ENCODE data around the gene SH3PXD2A.
"Not testable (repeated sequence)": the region's sequence is repeated elsewhere in the genome, so short reads cannot be mapped to it uniquely, and the experiment has no call there.

SH3PXD2A gene

DNA sequence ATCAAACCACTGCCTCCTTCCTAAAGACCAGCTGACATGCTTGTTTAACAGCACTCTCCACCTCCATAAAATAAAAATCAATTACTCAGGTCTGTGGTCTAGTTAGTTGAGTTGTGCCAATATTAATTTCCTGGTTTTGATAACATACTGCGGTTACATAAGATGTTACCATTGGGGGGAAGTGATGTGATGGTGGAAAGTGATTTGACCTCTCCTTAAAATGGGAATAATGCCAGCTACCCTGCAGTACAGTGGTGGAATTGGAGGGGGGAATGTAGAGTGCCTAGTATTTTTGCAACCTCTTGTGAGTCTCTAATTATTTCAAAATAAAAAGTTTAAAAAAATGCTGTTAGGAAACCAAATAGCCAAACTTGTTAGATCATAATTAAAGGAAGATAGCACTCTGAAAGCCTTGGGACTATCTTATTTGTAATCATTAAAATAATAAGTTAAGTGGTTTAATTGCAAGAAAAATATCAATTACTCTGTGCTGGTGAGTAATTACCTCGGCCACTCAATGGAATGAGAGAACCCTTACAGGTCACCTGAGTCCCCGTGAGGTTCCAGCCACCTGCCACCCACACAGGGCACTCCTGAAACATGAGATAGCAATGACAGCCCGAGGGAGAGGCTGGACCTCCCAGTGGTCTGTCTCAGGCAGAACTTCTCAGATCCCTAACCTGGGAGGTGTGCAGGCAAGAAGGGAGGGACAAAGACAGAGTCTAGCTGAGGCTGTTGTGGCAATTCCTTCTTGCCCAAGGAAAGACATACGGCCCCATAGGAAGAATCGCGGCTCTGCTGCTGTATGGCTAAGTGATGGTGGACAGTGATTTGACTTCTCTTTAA is 94.1 kb downstream of the SH3PXD2A start:
- no peak for DNase-seq (ENCODE audit: low read depth)
- Histone ChIP-seq H3K9ac (ENCODE audit: low read length) (no peak overlapping the region), H3K27me3 (replicated peaks; ENCODE audit: control insufficient read depth, insufficient read depth, low read length) (no peaks in the 10 kb centered on the region), H3K36me3 (ENCODE audit: control insufficient read depth, insufficient read depth, low read length, severe bottlenecking) (no peaks in the 10 kb centered on the region), H3K4me1 (ENCODE audit: control insufficient read depth, insufficient read depth, low read length) (peaks cover 26% of the 10 kb centered on the region), H3K4me3 (ENCODE audit: low read length) (no peak overlapping the region), H3K9me3 (ENCODE audit: control insufficient read depth, low read length) (no peaks in the 10 kb centered on the region)

DNA sequence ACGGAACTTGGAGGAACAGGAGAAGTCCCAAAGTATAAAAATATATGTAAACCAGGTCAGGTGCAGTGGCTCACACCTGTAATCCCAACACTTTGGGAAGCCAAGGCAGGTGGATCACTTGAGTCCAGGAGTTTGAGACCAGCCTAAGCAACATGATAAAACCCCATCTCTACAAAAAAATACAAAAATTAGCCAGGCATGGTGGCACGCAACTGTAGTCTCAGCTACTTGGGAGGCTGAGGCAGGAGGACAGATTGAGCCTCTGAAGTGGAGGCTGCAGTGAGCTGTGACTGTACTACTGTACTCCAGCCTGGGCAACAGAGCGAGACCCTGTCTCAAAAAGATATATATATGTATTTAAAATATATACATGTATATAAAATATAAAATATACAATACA is 95.1 kb downstream of the SH3PXD2A start:
- not testable (repeated sequence) for H3K36me3 ChIP-seq (ENCODE audit: control insufficient read depth, insufficient read depth, low read length, severe bottlenecking); DNase-seq (ENCODE audit: low read depth); H3K4me3 ChIP-seq (ENCODE audit: low read length); H3K9ac ChIP-seq (ENCODE audit: low read length); H3K27me3 ChIP-seq (replicated peaks; ENCODE audit: control insufficient read depth, insufficient read depth, low read length); H3K9me3 ChIP-seq (ENCODE audit: control insufficient read depth, low read length)
- peaks cover 26% of the 10 kb centered on the region for H3K4me1 ChIP-seq (ENCODE audit: control insufficient read depth, insufficient read depth, low read length)

DNA sequence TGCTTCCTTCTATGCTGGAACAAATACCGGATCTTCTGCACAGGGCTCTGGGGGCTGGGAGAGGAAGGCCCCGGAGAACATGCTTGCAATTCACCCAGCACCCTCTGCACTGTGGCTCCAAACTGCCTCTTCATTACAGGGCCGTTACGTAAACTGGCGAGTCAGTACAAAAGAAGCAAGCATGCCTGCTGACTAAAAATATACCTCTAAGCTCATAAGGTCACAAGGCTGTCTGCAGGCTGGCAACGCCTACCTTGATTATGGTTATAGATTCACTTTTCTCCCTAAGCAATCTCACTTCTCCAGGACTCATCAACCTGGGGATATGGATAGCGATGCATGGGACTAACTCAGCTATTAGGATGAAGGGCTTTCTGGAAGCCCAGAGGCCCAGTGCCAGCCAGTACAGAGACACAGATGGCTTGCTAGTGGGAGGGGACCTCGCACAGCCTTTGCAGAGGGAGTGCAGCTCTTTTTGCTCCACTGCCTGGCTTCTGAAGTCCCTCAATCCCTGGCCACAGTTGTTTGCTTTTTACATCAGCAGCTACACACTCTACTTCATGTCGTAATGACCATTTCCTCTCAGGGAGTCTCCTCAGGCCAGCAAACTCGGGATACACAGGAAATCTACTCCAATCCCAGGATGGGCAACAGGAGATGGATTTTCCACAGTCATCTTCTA is 96.1 kb downstream of the SH3PXD2A start:
- DNase-seq (ENCODE audit: low read depth) = peak; percentile 76
- Histone ChIP-seq H3K9me3 (ENCODE audit: control insufficient read depth, low read length) (no peaks in the 10 kb centered on the region), H3K36me3 (ENCODE audit: control insufficient read depth, insufficient read depth, low read length, severe bottlenecking) (no peaks in the 10 kb centered on the region), H3K4me3 (ENCODE audit: low read length) (no peak overlapping the region), H3K4me1 (ENCODE audit: control insufficient read depth, insufficient read depth, low read length) (peaks cover 26% of the 10 kb centered on the region), H3K27me3 (replicated peaks; ENCODE audit: control insufficient read depth, insufficient read depth, low read length) (no peaks in the 10 kb centered on the region), H3K9ac (ENCODE audit: low read length) (no peak overlapping the region)

DNA sequence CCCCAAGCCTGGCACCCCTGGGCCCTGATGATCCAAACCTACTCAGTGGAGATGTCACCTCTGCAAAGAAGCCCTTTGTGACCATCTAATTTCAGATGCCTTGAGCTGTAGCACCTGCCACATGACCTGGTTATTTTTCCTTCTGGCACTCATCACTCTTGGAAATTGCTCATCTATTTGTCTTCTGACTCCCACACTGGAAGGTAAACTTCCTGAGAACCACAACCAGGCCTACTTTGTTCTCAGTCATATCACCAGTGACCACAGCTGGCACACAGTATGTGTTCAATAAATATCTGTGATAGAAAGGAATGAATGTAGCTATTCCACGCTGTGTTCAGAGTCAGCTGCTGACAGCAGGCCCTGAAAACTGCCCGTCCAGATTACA is 97.1 kb downstream of the SH3PXD2A start:
- Histone ChIP-seq H3K27me3 (replicated peaks; ENCODE audit: control insufficient read depth, insufficient read depth, low read length) (no peaks in the 10 kb centered on the region), H3K4me1 (ENCODE audit: control insufficient read depth, insufficient read depth, low read length) (peaks cover 24% of the 10 kb centered on the region), H3K9ac (ENCODE audit: low read length) (no peak overlapping the region), H3K9me3 (ENCODE audit: control insufficient read depth, low read length) (no peaks in the 10 kb centered on the region), H3K36me3 (ENCODE audit: control insufficient read depth, insufficient read depth, low read length, severe bottlenecking) (no peaks in the 10 kb centered on the region), H3K4me3 (ENCODE audit: low read length) (no peak overlapping the region)
- no peak for DNase-seq (ENCODE audit: low read depth)

DNA sequence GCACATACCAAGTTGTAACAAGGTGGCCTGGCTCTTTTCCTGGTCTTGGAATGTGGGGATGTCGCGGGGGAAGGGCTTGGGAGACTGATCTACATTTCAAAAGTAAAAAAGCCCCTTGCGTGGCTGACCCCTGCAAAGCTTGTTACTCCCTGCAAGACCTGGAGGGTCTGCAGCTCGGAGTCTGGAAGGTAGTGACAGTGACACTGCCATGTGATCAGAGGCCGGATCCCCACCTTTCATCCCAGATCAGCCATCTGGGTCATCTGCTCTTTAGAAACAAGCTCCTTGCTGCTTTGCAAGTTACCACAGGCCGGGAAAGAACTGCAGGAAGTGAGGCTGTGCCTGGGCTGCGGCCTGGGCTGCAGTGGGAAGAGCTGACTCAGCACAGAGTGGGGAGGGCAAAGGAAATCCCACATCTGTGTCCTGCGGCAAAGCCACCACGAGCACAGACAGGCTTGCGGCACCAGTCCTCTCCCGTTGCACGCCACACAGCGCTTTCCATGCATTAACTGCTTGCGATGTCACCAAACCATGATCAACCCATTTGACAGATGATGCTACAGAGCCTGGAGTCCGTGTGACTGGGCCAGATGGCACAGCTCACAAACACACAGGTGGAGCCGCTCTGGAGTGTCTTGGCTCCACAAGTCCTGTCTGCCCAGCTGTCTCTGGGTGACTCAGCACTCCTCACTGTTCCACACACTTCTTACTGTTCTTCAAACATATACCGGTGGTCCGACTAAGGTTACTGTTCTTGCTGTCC is 97.7 kb downstream of the SH3PXD2A start:
- H3K27me3 ChIP-seq (replicated peaks; ENCODE audit: control insufficient read depth, insufficient read depth, low read length) = no peaks in the 10 kb centered on the region
- H3K9me3 ChIP-seq (ENCODE audit: control insufficient read depth, low read length) = peaks cover 1% of the 10 kb centered on the region
- no peak overlapping the region for H3K4me3 ChIP-seq (ENCODE audit: low read length)
- no peak overlapping the region for H3K9ac ChIP-seq (ENCODE audit: low read length)
- DNase-seq (ENCODE audit: low read depth) = peak; percentile 54
- H3K4me1 ChIP-seq (ENCODE audit: control insufficient read depth, insufficient read depth, low read length) = peaks cover 20% of the 10 kb centered on the region
- H3K36me3 ChIP-seq (ENCODE audit: control insufficient read depth, insufficient read depth, low read length, severe bottlenecking) = no peaks in the 10 kb centered on the region

DNA sequence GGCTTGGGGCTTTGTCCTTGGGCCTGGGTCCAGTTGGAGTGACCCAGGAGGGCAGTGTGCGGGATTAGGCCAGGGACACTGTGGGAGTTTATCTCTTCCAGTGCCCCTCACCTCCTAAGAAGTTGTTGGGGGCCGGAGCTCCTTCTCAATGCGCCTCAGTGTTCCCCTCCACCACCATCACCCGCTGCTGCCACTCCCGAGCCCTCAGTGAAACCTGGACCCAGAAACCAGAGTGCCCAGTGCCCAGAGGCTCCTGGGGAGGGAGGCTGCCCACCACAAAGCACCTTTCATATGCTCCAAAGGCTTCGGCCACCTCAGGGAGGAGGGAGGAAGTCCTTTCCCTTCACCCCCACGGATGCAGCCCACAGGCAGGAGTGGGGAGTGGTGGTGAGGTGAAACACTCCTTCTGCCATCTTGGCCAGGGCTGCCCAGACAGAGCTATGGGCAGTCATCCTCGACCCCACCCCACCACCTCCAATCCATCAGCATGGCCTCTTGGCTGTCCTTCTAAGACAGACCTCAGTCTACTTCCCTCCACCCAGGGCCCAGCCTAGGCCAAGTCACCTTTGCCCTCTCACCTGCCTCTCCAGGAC is 99.0 kb downstream of the SH3PXD2A start:
- Histone ChIP-seq H3K27me3 (replicated peaks; ENCODE audit: control insufficient read depth, insufficient read depth, low read length) (no peaks in the 10 kb centered on the region), H3K36me3 (ENCODE audit: control insufficient read depth, insufficient read depth, low read length, severe bottlenecking) (no peaks in the 10 kb centered on the region), H3K4me1 (ENCODE audit: control insufficient read depth, insufficient read depth, low read length) (peaks cover 20% of the 10 kb centered on the region), H3K9me3 (ENCODE audit: control insufficient read depth, low read length) (peaks cover 6% of the 10 kb centered on the region), H3K4me3 (ENCODE audit: low read length) (no peak overlapping the region), H3K9ac (ENCODE audit: low read length) (no peak overlapping the region)
- no peak for DNase-seq (ENCODE audit: low read depth)

DNA sequence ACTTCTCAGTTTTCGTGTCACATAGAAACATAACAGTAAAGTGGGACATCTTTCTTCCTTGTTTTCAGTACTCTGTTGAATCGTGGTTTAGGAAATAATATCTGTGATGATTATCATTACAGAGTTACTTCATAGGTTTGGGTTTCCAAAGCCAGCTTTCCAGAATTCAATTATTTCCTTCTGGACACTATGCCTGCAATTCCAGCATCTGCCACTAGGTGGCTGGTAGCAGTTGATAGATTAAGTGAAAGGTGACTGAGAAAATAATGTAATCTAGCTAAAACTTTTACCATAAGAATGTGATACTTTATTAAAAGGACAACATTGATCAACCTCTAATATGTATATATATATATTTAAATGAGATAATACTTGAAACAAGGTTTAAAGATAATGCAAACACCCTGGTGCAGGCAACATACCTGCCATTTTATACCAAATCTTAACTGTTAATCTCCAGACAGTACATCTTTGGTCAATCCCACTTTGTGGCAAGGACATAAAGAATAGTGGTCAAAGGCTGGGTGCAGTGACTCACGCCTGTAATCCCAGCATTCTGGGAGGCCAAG is 102.6 kb downstream of the SH3PXD2A start:
- Histone ChIP-seq H3K36me3 (ENCODE audit: control insufficient read depth, insufficient read depth, low read length, severe bottlenecking) (no peaks in the 10 kb centered on the region), H3K27me3 (replicated peaks; ENCODE audit: control insufficient read depth, insufficient read depth, low read length) (no peaks in the 10 kb centered on the region), H3K9ac (ENCODE audit: low read length) (no peak overlapping the region), H3K9me3 (ENCODE audit: control insufficient read depth, low read length) (peaks cover 6% of the 10 kb centered on the region), H3K4me1 (ENCODE audit: control insufficient read depth, insufficient read depth, low read length) (peaks cover 3% of the 10 kb centered on the region), H3K4me3 (ENCODE audit: low read length) (no peak overlapping the region)
- DNase-seq (ENCODE audit: low read depth) = no peak

DNA sequence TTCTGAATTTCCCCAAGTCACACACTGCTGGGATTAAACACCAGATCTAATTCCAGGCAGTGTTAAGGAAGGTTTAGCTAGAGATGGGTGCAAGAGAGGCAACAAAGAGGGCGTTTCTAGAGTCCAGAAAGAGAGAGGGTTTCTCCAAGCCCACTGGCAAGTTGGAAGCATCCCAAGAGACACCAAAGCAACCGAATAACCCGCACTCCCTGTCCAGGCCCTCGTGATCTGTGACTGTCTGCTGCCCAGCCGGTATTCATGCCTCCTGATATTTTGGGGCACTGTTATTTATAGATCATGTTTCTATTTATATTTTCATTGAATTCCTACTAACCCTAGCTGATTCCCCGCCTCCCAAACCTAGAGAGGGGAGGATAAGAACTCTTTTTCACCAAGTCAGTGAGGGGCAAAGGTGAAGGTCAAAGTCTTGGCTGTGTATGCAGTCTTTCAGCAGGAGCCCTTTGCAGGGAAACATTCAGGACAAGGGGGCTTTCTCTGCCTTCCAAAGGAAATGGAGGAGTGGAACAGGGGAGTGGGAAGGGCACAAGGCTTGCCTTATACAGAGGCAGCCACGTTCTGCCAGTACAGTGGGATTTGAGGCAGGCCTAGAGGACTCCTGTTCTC is 103.6 kb downstream of the SH3PXD2A start:
- Histone ChIP-seq H3K36me3 (ENCODE audit: control insufficient read depth, insufficient read depth, low read length, severe bottlenecking) (no peaks in the 10 kb centered on the region), H3K4me1 (ENCODE audit: control insufficient read depth, insufficient read depth, low read length) (no peaks in the 10 kb centered on the region), H3K9ac (ENCODE audit: low read length) (no peak overlapping the region), H3K27me3 (replicated peaks; ENCODE audit: control insufficient read depth, insufficient read depth, low read length) (no peaks in the 10 kb centered on the region), H3K4me3 (ENCODE audit: low read length) (no peak overlapping the region), H3K9me3 (ENCODE audit: control insufficient read depth, low read length) (peaks cover 6% of the 10 kb centered on the region)
- no peak for DNase-seq (ENCODE audit: low read depth)

DNA sequence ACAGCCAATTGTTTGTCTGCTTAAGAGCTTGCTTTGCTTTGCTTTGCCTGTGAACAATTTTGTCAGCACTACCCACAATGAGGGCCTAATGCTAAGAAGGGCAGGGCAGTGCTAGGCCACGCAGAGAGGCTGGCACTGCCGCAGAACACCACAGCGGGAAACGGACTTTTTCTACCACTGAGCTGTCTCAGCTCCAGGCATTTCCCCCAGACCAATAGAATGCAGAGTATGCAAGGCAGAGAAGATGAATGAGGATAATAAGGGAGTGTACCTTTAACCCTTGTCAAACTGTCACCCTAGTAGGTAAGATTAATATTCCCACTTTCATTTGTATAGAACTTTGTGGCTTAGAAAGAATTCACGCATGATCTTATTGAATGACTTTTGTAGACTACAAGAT is 104.5 kb downstream of the SH3PXD2A start:
- H3K27me3 ChIP-seq (replicated peaks; ENCODE audit: control insufficient read depth, insufficient read depth, low read length) = no peaks in the 10 kb centered on the region
- DNase-seq (ENCODE audit: low read depth) = no peak
- H3K9ac ChIP-seq (ENCODE audit: low read length) = no peak overlapping the region
- H3K4me3 ChIP-seq (ENCODE audit: low read length) = no peak overlapping the region
- peaks cover 6% of the 10 kb centered on the region for H3K9me3 ChIP-seq (ENCODE audit: control insufficient read depth, low read length)
- H3K4me1 ChIP-seq (ENCODE audit: control insufficient read depth, insufficient read depth, low read length) = no peaks in the 10 kb centered on the region
- H3K36me3 ChIP-seq (ENCODE audit: control insufficient read depth, insufficient read depth, low read length, severe bottlenecking) = no peaks in the 10 kb centered on the region

DNA sequence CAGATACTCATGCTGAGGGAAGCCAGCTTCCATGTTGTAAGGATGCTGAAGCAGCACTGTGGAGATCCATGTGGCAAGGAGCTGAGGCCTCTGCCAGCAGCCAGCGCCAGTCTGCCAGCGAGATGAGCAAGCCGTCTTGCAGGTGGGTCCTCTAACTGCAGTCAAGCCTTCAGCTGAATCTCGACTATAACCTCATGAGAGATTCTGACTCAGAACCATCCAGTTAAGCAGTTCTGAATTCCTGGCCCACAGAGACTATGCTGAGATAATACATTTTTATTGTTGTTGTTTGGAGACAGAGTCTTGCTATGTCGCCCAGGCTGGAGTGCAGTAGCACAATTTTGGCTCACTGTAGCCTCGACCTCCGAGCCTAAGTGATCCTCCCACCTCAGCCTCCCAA is 105.6 kb downstream of the SH3PXD2A start:
- no peak for DNase-seq (ENCODE audit: low read depth)
- Histone ChIP-seq H3K4me1 (ENCODE audit: control insufficient read depth, insufficient read depth, low read length) (no peaks in the 10 kb centered on the region), H3K9me3 (ENCODE audit: control insufficient read depth, low read length) (peaks cover 6% of the 10 kb centered on the region), H3K36me3 (ENCODE audit: control insufficient read depth, insufficient read depth, low read length, severe bottlenecking) (no peaks in the 10 kb centered on the region), H3K4me3 (ENCODE audit: low read length) (no peak overlapping the region), H3K27me3 (replicated peaks; ENCODE audit: control insufficient read depth, insufficient read depth, low read length) (no peaks in the 10 kb centered on the region), H3K9ac (ENCODE audit: low read length) (no peak overlapping the region)
